Fibroblast of pulmonary artery (primary cell): ENCODE measurements around the gene NAA38.

ENCODE experiments used
- DNase-seq: peaks from one replicate; pipeline ENCODE4 v3.0.0-alpha.2; 2010; ENCODE audit warnings: low read depth
- H3K4me3 ChIP-seq: replicated peaks from 2 replicates; pipeline ENCODE4 v1.5.1; 2011; ENCODE audit warnings: low read depth, mild to moderate bottlenecking, control low read depth, low read length, moderate library complexity
- CTCF ChIP-seq: IDR thresholded peaks from 2 replicates; pipeline ENCODE4 v1.5.1; 2011; ENCODE audit warnings: mild to moderate bottlenecking, control low read depth, low read length, inconsistent platforms; ENCODE audit errors: missing control alignments

The NAA38 gene

GRCh38 chr17:7834957-7835813 lies 22.2 kb downstream of the NAA38 start:
- peak; percentile 80 for TF ChIP-seq CTCF
- H3K4me3 ChIP-seq, result peak overlapping the region; percentile 69
- peak; percentile 99 for DNase-seq

GRCh38 chr17:7834542-7834956 lies 22.8 kb downstream of the NAA38 start:
- DNase-seq, result no peak
- no peak for TF ChIP-seq CTCF
- peak overlapping the region; percentile 69 for H3K4me3 ChIP-seq

- DNase-seq, result peak; percentile 92
- peak within 1 kb of the TSS; percentile 69 for H3K4me3 ChIP-seq
- TF ChIP-seq CTCF, result no peak
Measured at GRCh38 chr17:7833795-7834541, 23.4 kb downstream of the NAA38 start, which contains the start of gene KDM6B. Gene KDM6B, plus strand, starts transcription at chr17:7834217. Its CDS starts 11,338 bp downstream, at chr17:7845555.

- peak overlapping the region; percentile 69 for H3K4me3 ChIP-seq
- TF ChIP-seq CTCF, result no peak
Measured at GRCh38 chr17:7833011-7833794, 24.2 kb downstream of the NAA38 start.

GRCh38 chr17:7832431-7832830 lies 24.9 kb downstream of the NAA38 start:
- TF ChIP-seq CTCF, result no peak
- DNase-seq, result no peak
- H3K4me3 ChIP-seq, result no peak overlapping the region

More at GRCh38 chr17:7833011-7833794, 24.2 kb downstream of the NAA38 start:
- DNase-seq, result no peak

DNA sequence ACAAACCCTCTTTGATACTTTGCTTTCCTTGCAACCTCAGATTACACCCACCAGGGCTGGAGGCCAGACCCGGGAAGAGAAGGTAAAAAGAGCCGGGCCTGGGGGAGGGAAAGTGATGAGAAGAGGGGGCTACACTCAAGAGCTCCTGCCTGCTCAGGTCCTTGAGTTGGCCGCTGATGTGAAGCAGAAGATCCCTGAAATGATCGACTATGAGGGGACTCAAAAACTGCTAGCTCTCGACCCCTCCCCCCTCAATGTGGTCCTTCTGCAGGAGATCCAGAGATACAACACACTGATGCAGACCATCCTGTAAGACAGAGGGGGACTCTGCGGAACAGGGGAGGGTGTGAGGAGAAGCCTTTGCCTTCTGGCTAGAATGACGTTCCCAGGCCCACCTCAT lies 26.1 kb downstream of the NAA38 start:
- H3K4me3 ChIP-seq, result no peak overlapping the region
- no peak for TF ChIP-seq CTCF
- DNase-seq, result no peak
